Measurements from ENCODE around the gene KCTD6. TPM values are rescaled to one million over a fixed set of nuclear protein-coding genes. Genes with fewer than 3 reads are reported as not detected.

The KCTD6 gene
- total RNA-seq, 1 experiment from 2014 or later = 14.2 TPM

DNA sequence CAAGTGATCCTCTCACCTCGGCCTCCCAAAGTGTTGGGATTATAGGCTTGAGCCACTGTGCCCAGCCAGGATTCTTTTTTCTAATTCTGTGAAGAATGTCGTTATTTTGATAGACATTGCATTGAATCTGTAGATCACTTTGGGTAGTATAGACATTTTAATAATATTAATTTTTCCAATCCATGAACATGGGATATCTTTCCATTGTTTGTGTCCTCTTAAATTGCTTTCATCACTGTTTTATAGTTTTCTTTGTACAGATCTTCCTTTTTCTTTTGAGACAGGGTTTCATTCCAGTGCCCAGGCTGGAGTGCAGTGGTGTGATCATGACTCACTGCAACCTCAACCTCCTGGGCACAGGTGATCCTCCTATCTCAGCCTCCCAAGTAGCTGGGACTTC lies 11.6 kb upstream of the KCTD6 start:
- BruUV-seq (replicated peaks) = no TSS peak
- intact Hi-C loops (cut with micrococcal nuclease; ENCODE audit: unreplicated experiment) = no loop called here
- Histone ChIP-seq H3K4me3 (ENCODE audit: low read depth, low read length, poor library complexity, severe bottlenecking) (no peak overlapping the region), H3K27me3 (replicated peaks; ENCODE audit: insufficient read depth, low read depth, low read length, poor library complexity) (no peaks in the 10 kb centered on the region), H3K27ac (ENCODE audit: low read depth, low read length, poor library complexity, severe bottlenecking) (no peak overlapping the region), H3K36me3 (ENCODE audit: insufficient read depth, low read length, poor library complexity, severe bottlenecking) (no peaks in the 10 kb centered on the region), H3K4me1 (ENCODE audit: insufficient read depth, low read length, poor library complexity, severe bottlenecking) (peaks cover 4% of the 10 kb centered on the region), H3K9me3 (ENCODE audit: low read depth, low read length, poor library complexity, severe bottlenecking) (no peaks in the 10 kb centered on the region)
- CTCF ChIA-PET = no interaction called here
- POLR2A ChIA-PET (ENCODE audit: low non-redundant PET) = no interaction called here
- no peak for DNase-seq (ENCODE audit: low spot score)
- TF ChIP-seq CTCF (conservative IDR thresholded peaks at IDR 0.05; ENCODE audit: low read depth, low read length) = no peak
- no peak for TF ChIP-seq EZH2 (IDR thresholded peaks at IDR 0.05; ENCODE audit: borderline replicate concordance, low read depth, low read length, poor library complexity, severe bottlenecking)

DNA sequence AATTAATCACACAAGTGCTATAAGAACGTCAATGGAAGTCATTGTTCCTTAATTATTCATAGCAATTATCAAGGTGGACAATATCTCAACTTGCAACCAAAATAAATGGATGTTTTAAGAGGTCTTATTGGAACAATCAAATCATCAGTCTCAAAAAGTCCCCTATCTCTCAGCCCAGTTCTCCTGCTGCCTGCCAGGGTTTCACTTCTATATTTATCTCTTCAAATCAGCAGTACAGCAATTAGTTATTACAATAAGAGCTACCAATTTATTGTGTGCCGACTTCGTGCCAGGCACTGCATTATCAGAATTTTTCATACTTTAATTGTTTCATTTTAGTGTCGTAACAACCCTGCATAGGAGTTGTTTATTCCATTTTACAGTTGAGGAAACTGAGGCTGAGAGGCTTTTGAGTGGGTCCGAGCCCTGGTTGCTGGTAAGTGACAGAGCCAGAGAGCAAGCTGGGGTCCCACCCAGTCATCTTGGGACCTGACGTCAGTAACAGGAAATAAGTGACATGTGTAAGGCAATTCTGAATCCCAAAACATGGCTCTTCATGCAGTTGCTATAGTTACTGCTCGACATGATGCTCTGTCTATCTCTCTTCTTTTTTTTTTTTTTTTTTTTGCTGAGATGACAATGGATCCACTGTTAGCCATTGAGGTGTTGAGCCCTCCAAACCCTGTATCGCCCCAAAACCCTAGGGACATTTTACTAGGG lies 8.8 kb upstream of the KCTD6 start:
- Histone ChIP-seq H3K9me3 (ENCODE audit: low read depth, low read length, poor library complexity, severe bottlenecking) (no peaks in the 10 kb centered on the region), H3K4me3 (ENCODE audit: low read depth, low read length, poor library complexity, severe bottlenecking) (no peak overlapping the region), H3K4me1 (ENCODE audit: insufficient read depth, low read length, poor library complexity, severe bottlenecking) (peaks cover 3% of the 10 kb centered on the region), H3K27me3 (replicated peaks; ENCODE audit: insufficient read depth, low read depth, low read length, poor library complexity) (no peaks in the 10 kb centered on the region), H3K27ac (ENCODE audit: low read depth, low read length, poor library complexity, severe bottlenecking) (no peak overlapping the region), H3K36me3 (ENCODE audit: insufficient read depth, low read length, poor library complexity, severe bottlenecking) (no peaks in the 10 kb centered on the region)
- intact Hi-C loops (cut with micrococcal nuclease; ENCODE audit: unreplicated experiment) = no loop called here
- TF ChIP-seq EZH2 (IDR thresholded peaks at IDR 0.05; ENCODE audit: borderline replicate concordance, low read depth, low read length, poor library complexity, severe bottlenecking) = no peak
- TF ChIP-seq CTCF (conservative IDR thresholded peaks at IDR 0.05; ENCODE audit: low read depth, low read length) = no peak
- no peak for DNase-seq (ENCODE audit: low spot score)
- CTCF ChIA-PET = no interaction called here
- POLR2A ChIA-PET (ENCODE audit: low non-redundant PET) = no interaction called here
- BruUV-seq (replicated peaks) = no TSS peak

- BruUV-seq (replicated peaks) = no TSS peak
- no peaks in the 10 kb centered on the region for H3K36me3 ChIP-seq (ENCODE audit: insufficient read depth, low read length, poor library complexity, severe bottlenecking)
- no peak overlapping the region for H3K4me3 ChIP-seq (ENCODE audit: low read depth, low read length, poor library complexity, severe bottlenecking)
- peaks cover 3% of the 10 kb centered on the region for H3K4me1 ChIP-seq (ENCODE audit: insufficient read depth, low read length, poor library complexity, severe bottlenecking)
- no peaks in the 10 kb centered on the region for H3K9me3 ChIP-seq (ENCODE audit: low read depth, low read length, poor library complexity, severe bottlenecking)
- no peak for TF ChIP-seq CTCF (conservative IDR thresholded peaks at IDR 0.05; ENCODE audit: low read depth, low read length)
- TF ChIP-seq EZH2 (IDR thresholded peaks at IDR 0.05; ENCODE audit: borderline replicate concordance, low read depth, low read length, poor library complexity, severe bottlenecking) = no peak
- ChIA-PET POLR2A (ENCODE audit: low non-redundant PET) (no interaction called here), CTCF (no interaction called here)
- no peak for DNase-seq (ENCODE audit: low spot score)
- intact Hi-C loops (cut with micrococcal nuclease; ENCODE audit: unreplicated experiment) = no loop called here
- no peaks in the 10 kb centered on the region for H3K27me3 ChIP-seq (replicated peaks; ENCODE audit: insufficient read depth, low read depth, low read length, poor library complexity)
- H3K27ac ChIP-seq (ENCODE audit: low read depth, low read length, poor library complexity, severe bottlenecking) = no peak overlapping the region
Observed at GRCh38 chr3:58484045-58484721, 7.7 kb upstream of the KCTD6 start.

Data from A673 (cell line).